ENCODE results near the gene SYNGR4. TPM values are rescaled to one million over a fixed set of nuclear protein-coding genes. Genes with fewer than 3 reads are reported as not detected.

Gene SYNGR4
- total RNA-seq, 1 experiment from 2014 or later = 0.49 TPM

DNA sequence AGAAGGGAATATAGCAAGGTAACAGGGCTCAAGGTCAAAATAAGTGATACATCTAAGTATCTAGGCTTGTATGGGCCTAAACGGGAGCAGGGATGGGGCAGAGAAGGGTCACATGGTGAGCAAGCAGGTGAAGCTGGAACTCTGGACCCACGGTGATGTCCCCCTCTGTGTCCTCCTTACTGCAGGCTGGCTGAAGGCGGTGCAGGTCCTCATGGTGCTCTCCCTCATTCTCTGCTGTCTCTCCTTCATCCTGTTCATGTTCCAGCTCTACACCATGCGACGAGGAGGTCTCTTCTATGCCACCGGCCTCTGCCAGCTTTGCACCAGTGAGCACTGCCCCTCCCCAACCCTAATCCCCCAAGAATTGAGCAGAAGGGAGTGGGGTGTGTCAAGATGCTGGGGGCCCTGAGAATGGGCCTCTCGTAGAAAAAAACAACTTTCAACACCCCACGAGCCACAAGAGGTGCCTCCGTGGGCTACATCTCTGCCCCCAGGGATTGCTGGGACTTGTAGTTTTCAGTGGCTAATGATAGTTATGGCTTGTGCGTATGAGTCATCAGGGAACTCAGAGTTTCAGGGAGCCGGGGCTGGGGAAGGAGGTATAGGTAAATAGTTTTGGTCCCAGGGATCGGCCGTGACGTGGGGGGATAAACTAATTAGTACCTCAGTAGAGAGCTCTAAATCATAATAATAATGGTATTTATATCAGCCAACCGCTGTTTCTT is 34.8 kb upstream of the SYNGR4 start:
- DNase-seq (ENCODE audit: low read depth, low spot score) = no peak
- no peak for ATAC-seq
- no peak overlapping the region for H2AFZ ChIP-seq (ENCODE audit: low read depth, low read length, poor library complexity, severe bottlenecking)
- intact Hi-C loops (cut with micrococcal nuclease) = loop anchor here (10.0 kb wide), 2 partner anchors 65 to 255 kb away; partner anchors contain the start of genes GRIN2D and KDELR1
- ChIA-PET CTCF (interaction anchor here (0.7 kb wide), 1 partner anchor 22 kb away, joined by 3 read pairs; no protein-coding TSS in a partner anchor), RAD21 (ENCODE audit: low non-redundant PET in 1 of 2, low total read pairs in 2 of 2, uncharacterized antibody in 2 of 2, unreplicated experiment in 2 of 2) (no interaction called here), POLR2A (no interaction called here)
- no peaks in the 10 kb centered on the region for H3K9me3 ChIP-seq (ENCODE audit: control insufficient read depth in 1 of 2, insufficient read depth in 1 of 2, low read depth in 1 of 2, low read length in 2 of 2)
- peaks cover 25 to 58% of the 10 kb centered on the region in 2 experiments for H3K4me1 ChIP-seq (ENCODE audit: control insufficient read depth in 1 of 2, insufficient read depth in 2 of 2, low read length in 2 of 2)
- peak; percentile 54 for TF ChIP-seq YY1 (IDR thresholded peaks at IDR 0.05; ENCODE audit: extremely low read depth, insufficient replicate concordance, low read depth, low read length)
- no peak for TF ChIP-seq SIN3A (IDR thresholded peaks at IDR 0.05; ENCODE audit: low read depth)
- no peaks in the 10 kb centered on the region for H3K9me2 ChIP-seq (ENCODE audit: insufficient read depth)
- no peak overlapping the region for H3K4me2 ChIP-seq (ENCODE audit: low read length)
- no peaks in the 10 kb centered on the region for H3K27me3 ChIP-seq (ENCODE audit: insufficient read depth, low read length)
- H3K36me3 ChIP-seq (ENCODE audit: control insufficient read depth in 1 of 2, insufficient read depth in 2 of 2, low read length in 2 of 2) = peaks cover 0 to 7% of the 10 kb centered on the region in 2 experiments; a peak in 1 of 4 replicates
- no peak overlapping the region for H3K9ac ChIP-seq (ENCODE audit: low read length)
- no TSS peak for BruUV-seq (replicated peaks)
- H3K27ac ChIP-seq (ENCODE audit: low read depth, low read length) = 0 out of 2 replicates have a peak overlapping the region, but pooled peaks have one; percentile 2
- no peak overlapping the region for H3K4me3 ChIP-seq (replicated peaks in 1 of 2; ENCODE audit: low read depth in 1 of 2, low read length in 2 of 2)
- peaks cover 23% of the 10 kb centered on the region for H3K79me2 ChIP-seq (ENCODE audit: insufficient read depth, low read length)
- no peaks in the 10 kb centered on the region for H4K20me1 ChIP-seq (ENCODE audit: insufficient read depth)

DNA sequence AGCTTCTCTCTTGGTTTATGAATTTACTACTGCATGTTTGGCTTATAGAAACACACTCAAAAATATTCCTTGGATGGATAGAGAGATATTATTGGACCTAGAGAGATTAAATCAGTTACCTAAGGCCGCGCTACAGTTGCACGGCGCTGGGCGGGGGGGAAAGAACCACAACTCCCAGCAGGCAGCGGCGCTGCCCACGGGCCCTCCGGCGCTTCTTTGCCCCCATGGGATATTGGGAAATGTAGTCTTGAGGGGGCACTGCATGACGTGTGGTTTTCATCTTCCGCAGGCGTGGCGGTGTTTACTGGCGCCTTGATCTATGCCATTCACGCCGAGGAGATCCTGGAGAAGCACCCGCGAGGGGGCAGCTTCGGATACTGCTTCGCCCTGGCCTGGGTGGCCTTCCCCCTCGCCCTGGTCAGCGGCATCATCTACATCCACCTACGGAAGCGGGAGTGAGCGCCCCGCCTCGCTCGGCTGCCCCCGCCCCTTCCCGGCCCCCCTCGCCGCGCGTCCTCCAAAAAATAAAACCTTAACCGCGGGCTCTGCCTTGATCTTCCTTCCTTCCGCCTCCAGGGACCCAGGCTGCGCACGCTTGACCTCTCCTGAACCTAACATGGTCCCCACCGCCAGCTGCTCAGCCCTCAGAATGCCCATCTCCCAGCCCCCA is 34.0 kb upstream of the SYNGR4 start:
- Histone ChIP-seq H3K79me2 (ENCODE audit: insufficient read depth, low read length) (peaks cover 23% of the 10 kb centered on the region), H2AFZ (ENCODE audit: low read depth, low read length, poor library complexity, severe bottlenecking) (no peak overlapping the region), H4K20me1 (ENCODE audit: insufficient read depth) (no peaks in the 10 kb centered on the region), H3K9ac (ENCODE audit: low read length) (no peak overlapping the region), H3K4me2 (ENCODE audit: low read length) (no peak overlapping the region), H3K36me3 (ENCODE audit: control insufficient read depth in 1 of 2, insufficient read depth in 2 of 2, low read length in 2 of 2) (peaks cover 0 to 7% of the 10 kb centered on the region in 2 experiments; a peak in 1 of 4 replicates), H3K27me3 (ENCODE audit: insufficient read depth, low read length) (no peaks in the 10 kb centered on the region), H3K27ac (ENCODE audit: low read depth, low read length) (no peak overlapping the region), H3K4me3 (replicated peaks in 1 of 2; ENCODE audit: low read depth in 1 of 2, low read length in 2 of 2) (no peak overlapping the region), H3K4me1 (ENCODE audit: control insufficient read depth in 1 of 2, insufficient read depth in 2 of 2, low read length in 2 of 2) (peaks cover 19 to 55% of the 10 kb centered on the region in 2 experiments), H3K9me2 (ENCODE audit: insufficient read depth) (no peaks in the 10 kb centered on the region), H3K9me3 (ENCODE audit: control insufficient read depth in 1 of 2, insufficient read depth in 1 of 2, low read depth in 1 of 2, low read length in 2 of 2) (no peaks in the 10 kb centered on the region)
- BruUV-seq (replicated peaks) = no TSS peak
- ATAC-seq (no peak), DNase-seq (ENCODE audit: low read depth, low spot score) (no peak)
- ChIA-PET RAD21 (ENCODE audit: low non-redundant PET in 1 of 2, low total read pairs in 2 of 2, uncharacterized antibody in 2 of 2, unreplicated experiment in 2 of 2) (no interaction called here), CTCF (no interaction called here), POLR2A (interaction anchor here (0.6 kb wide), 1 partner anchor 33 kb away, joined by 4 read pairs; the partner anchor contains the start of gene TMEM143)
- TF ChIP-seq SP1 (IDR thresholded peaks at IDR 0.05; ENCODE audit: low read depth) = no peak
- intact Hi-C loops (cut with micrococcal nuclease) = no loop called here
